IMR-90 (cell line): ENCODE measurements around the gene TGM5. TPM values are rescaled to one million over a fixed set of nuclear protein-coding genes. Genes with fewer than 3 reads are reported as not detected.

Source experiments
- ATAC-seq: fragments of 200-7000 bp; cut with Tn5 transposase; 2 replicates; pipeline ENCODE4 v1.9.1; 2020; ENCODE audit warnings: low read depth, mild to moderate bottlenecking, moderate library complexity
- BruUV-seq: library from RNA; stranded (reverse); fragments of 400-500 nt; replicated peaks from 2 replicates; lab custom pipeline; 2021; lab: Mats Ljungman, UMichigan
- CTCF ChIA-PET: fragments of 300-600 bp; formaldehyde crosslinking; extraction: SDS; loops from one replicate; lab custom pipeline; 2021; ENCODE audit warnings: antibody characterized with exemption; lab: Yijun Ruan, JAX
- POLR2A ChIA-PET: fragments of 300-600 bp; sonication (Branson Sonifier 250); formaldehyde crosslinking; loops from one replicate; lab custom pipeline; 2022; ENCODE audit warnings: antibody characterized with exemption; ENCODE audit not compliant: unreplicated experiment; lab: Charles Lee
- DNase-seq: peaks from one replicate; pipeline ENCODE4 v3.0.0; 2013
- H2AFZ ChIP-seq: replicated peaks from 2 replicates; pipeline ENCODE3; 2013; ENCODE audit warnings: low read length, mild to moderate bottlenecking; ENCODE audit not compliant: poor library complexity
- H2AK5ac ChIP-seq: 2 replicates; pipeline ENCODE4 v1.6.1; 2013; ENCODE audit warnings: low read depth, low read length, inconsistent platforms
- H2AK9ac ChIP-seq: replicated peaks from 2 replicates; pipeline ENCODE3; 2013; ENCODE audit warnings: mild to moderate bottlenecking, low read depth, low read length, moderate library complexity; ENCODE audit not compliant: poor library complexity
- H2BK120ac ChIP-seq: 2 replicates; pipeline ENCODE4 v1.6.1; 2013; ENCODE audit warnings: low read depth, low read length, inconsistent platforms
- H2BK15ac ChIP-seq: 3 replicates; pipeline ENCODE4 v1.6.1; 2013; ENCODE audit warnings: low read depth, low read length, inconsistent platforms
- H2BK20ac ChIP-seq: 2 replicates; pipeline ENCODE4 v1.6.1; 2013; ENCODE audit warnings: low read depth, mild to moderate bottlenecking, inconsistent platforms, low read length, moderate library complexity
- H2BK5ac ChIP-seq: 2 replicates; pipeline ENCODE4 v1.6.1; 2013; ENCODE audit warnings: mild to moderate bottlenecking, low read depth, low read length, inconsistent platforms; ENCODE audit not compliant: poor library complexity, severe bottlenecking
- H3K14ac ChIP-seq: replicated peaks from 2 replicates; pipeline ENCODE4 v1.6.1; 2013; ENCODE audit warnings: low read depth, low read length, inconsistent platforms
- H3K18ac ChIP-seq: 2 replicates; pipeline ENCODE4 v1.6.1; 2013; ENCODE audit warnings: low read depth, low read length, control low read depth
- H3K23ac ChIP-seq: 2 replicates; pipeline ENCODE4 v1.6.1; 2013; ENCODE audit warnings: low read depth, low read length, inconsistent platforms
- H3K27ac ChIP-seq: 2 replicates; pipeline ENCODE4 v1.5.1; 2013; ENCODE audit warnings: mild to moderate bottlenecking, control low read depth, low read length; ENCODE audit not compliant: insufficient read depth
- H3K27me3 ChIP-seq: 2 replicates; pipeline ENCODE4 v1.6.1; 2013; ENCODE audit warnings: low read length; ENCODE audit not compliant: control insufficient read depth, insufficient read depth
- H3K36me3 ChIP-seq: 2 replicates; pipeline ENCODE4 v1.6.1; 2013; ENCODE audit warnings: low read length, mixed read lengths; ENCODE audit not compliant: control insufficient read depth, insufficient read depth
- H3K4ac ChIP-seq: 2 replicates; pipeline ENCODE4 v1.6.1; 2013; ENCODE audit warnings: low read depth, low read length, inconsistent platforms
- H3K4me1 ChIP-seq: 2 replicates; pipeline ENCODE4 v1.6.1; 2013; ENCODE audit warnings: low read length, mixed read lengths; ENCODE audit not compliant: control insufficient read depth, insufficient read depth
- H3K4me2 ChIP-seq: 2 replicates; pipeline ENCODE4 v1.6.1; 2013; ENCODE audit warnings: low read depth, mild to moderate bottlenecking, control low read depth, low read length, moderate library complexity
- H3K4me3 ChIP-seq: 2 replicates; pipeline ENCODE4 v1.5.1; 2013; ENCODE audit warnings: low read depth, mild to moderate bottlenecking, control low read depth, low read length, moderate library complexity; ENCODE audit not compliant: insufficient read depth
- H3K56ac ChIP-seq: 2 replicates; pipeline ENCODE4 v1.6.1; 2013; ENCODE audit warnings: low read length, inconsistent platforms; ENCODE audit not compliant: insufficient read depth; ENCODE audit errors: extremely low read depth
- H3K79me1 ChIP-seq, 2 experiments: 2 replicates each; pipeline ENCODE4 v1.6.1; 2013; ENCODE audit warnings: low read length in 2 of 2, inconsistent platforms in 1 of 2, low read depth in 1 of 2
- H3K9ac ChIP-seq: 2 replicates; pipeline ENCODE4 v1.6.1; 2013; ENCODE audit warnings: low read depth, low read length, control low read depth
- H3K9me1 ChIP-seq: 2 replicates; pipeline ENCODE4 v1.6.1; 2013; ENCODE audit warnings: low read length, inconsistent platforms; ENCODE audit not compliant: insufficient read depth
- H3K9me3 ChIP-seq: 2 replicates; pipeline ENCODE4 v1.6.1; 2013; ENCODE audit warnings: low read length; ENCODE audit not compliant: control insufficient read depth, insufficient read depth
- H4K20me1 ChIP-seq: 2 replicates; pipeline ENCODE4 v1.6.1; 2013; ENCODE audit warnings: low read length, inconsistent platforms; ENCODE audit not compliant: insufficient read depth
- H4K5ac ChIP-seq: 2 replicates; pipeline ENCODE4 v1.6.1; 2013; ENCODE audit warnings: mild to moderate bottlenecking, low read depth, low read length, control low read depth
- H4K8ac ChIP-seq, 2 experiments: 2 replicates each; pipeline ENCODE4 v1.6.1; 2013; ENCODE audit warnings: low read depth in 2 of 2, low read length in 2 of 2, control low read depth in 1 of 2, inconsistent platforms in 1 of 2
- H4K91ac ChIP-seq: 2 replicates; pipeline ENCODE4 v1.6.1; 2013; ENCODE audit warnings: low read depth, low read length, inconsistent platforms; ENCODE audit not compliant: insufficient read depth
- ELK1 ChIP-seq: fragments of 150-350 bp; IDR thresholded peaks from 2 replicates; pipeline ENCODE4 v1.6.1; 2016; ENCODE audit warnings: low read depth, mild to moderate bottlenecking, low read length, moderate library complexity, borderline replicate concordance
- MXI1 ChIP-seq: IDR thresholded peaks from 2 replicates; pipeline ENCODE4 v1.6.1; 2012; ENCODE audit warnings: low read depth, mild to moderate bottlenecking, low read length, moderate library complexity, borderline replicate concordance
- USF2 ChIP-seq: fragments of 150-350 bp; IDR thresholded peaks from 2 replicates; pipeline ENCODE4 v1.6.1; 2017; ENCODE audit warnings: mild to moderate bottlenecking, antibody characterized with exemption, low read length, low read depth
- WGBS, 2 experiments: methylation state at CpG; one replicate each; pipeline versions ENCODE4 v1.1.5 to v1.1.7; 2013; ENCODE audit warnings: missing lambda C conversion rate in 2 of 2; ENCODE audit not compliant: insufficient read length in 1 of 2; ENCODE audit errors: extremely low coverage in 2 of 2; 5-methylcytosine and 5-hydroxymethylcytosine counted together
- dilution Hi-C: fragments of 300-500 bp; cut with HindIII; formaldehyde crosslinking; loops from one replicate; pipeline ENCODE4 v1.14.3; 2018; ENCODE audit warnings: low sequenced_read_pairs; ENCODE audit not compliant: unreplicated experiment
- in situ Hi-C: fragments of 300-500 bp; cut with MboI; formaldehyde crosslinking; loops from 3 replicates; pipeline ENCODE4 v1.14.3; 2019; ENCODE audit warnings: low sequenced_read_pairs, inconsistent platforms, mixed read lengths
- intact Hi-C: fragments of 100-400 bp; cut with micrococcal nuclease; formaldehyde crosslinking; loops from 2 replicates; pipeline ENCODE4 v1.10.0; 2022
- polyA plus RNA-seq, 3 experiments: library from polyadenylated mRNA; depleted of rRNA; stranded (reverse); fragments of >200 nt; gene quantifications; 2 replicates each; pipeline ENCODE4 v1.2.3, GENCODE V29; 2012; ENCODE audit warnings: low replicate concordance in 1 of 3
- total RNA-seq: library from RNA; depleted of rRNA; stranded (reverse); fragments of >200 nt; gene quantifications from 2 replicates; pipeline ENCODE4 v1.2.3, GENCODE V29; 2012

The TGM5 gene
- total and polyA plus RNA-seq, 2 of the 4 experiments (the other 2 are of a cell fraction): not detected

- dilution Hi-C loops: no loop called here
- Histone ChIP-seq H4K20me1 (no peaks in the 10 kb centered on the region), H2AFZ (no peak overlapping the region), H3K4me2 (no peak overlapping the region), H2BK15ac (no peak overlapping the region), H3K56ac (no peak overlapping the region), H3K27ac (no peak overlapping the region), H2BK120ac (no peak overlapping the region), H3K36me3 (no peaks in the 10 kb centered on the region), H3K23ac (no peak overlapping the region), H3K27me3 (peaks cover 48% of the 10 kb centered on the region), H2AK9ac (no peak overlapping the region), H3K18ac (no peak overlapping the region), H3K14ac (no peak overlapping the region), H3K4me3 (no peak overlapping the region), H3K4me1 (no peaks in the 10 kb centered on the region), H4K8ac (no peak overlapping the region), H2BK5ac (no peak overlapping the region), H2BK20ac (no peak overlapping the region), H3K4ac (no peak overlapping the region), H3K9me1 (0 out of 2 replicates have a peak, but pooled peaks cover 2% of the 10 kb centered on the region), H3K79me1 (no peaks in the 10 kb centered on the region), H3K9me3 (no peaks in the 10 kb centered on the region), H4K5ac (no peak overlapping the region), H2AK5ac (no peak overlapping the region), H3K9ac (no peak overlapping the region), H4K91ac (no peak overlapping the region)
- BruUV-seq: no TSS peak
- in situ Hi-C loops: no loop called here
- TF ChIP-seq USF2: no peak
- TF ChIP-seq MXI1: no peak
- no peak for TF ChIP-seq ELK1
- ChIA-PET POLR2A (no interaction called here), CTCF (interaction anchor here (1.1 kb wide), 1 partner anchor 41 kb away, joined by 3 read pairs; no protein-coding TSS in a partner anchor)
- ATAC-seq (no peak), DNase-seq (no peak)
- intact Hi-C loops: no loop called here
- WGBS, 2 experiments: no CpG with 5 or more reads among the region's 2 CpGs
Measured at GRCh38 chr15:43266386-43266785, 342 bp downstream of the TGM5 start.
